ENCODE measurements around the gene OXA1L.

- no peak for TF ChIP-seq SUZ12 (IDR thresholded peaks at IDR 0.05; ENCODE audit: extremely low read depth, insufficient read depth, insufficient read length)
- TF ChIP-seq YY1 (IDR thresholded peaks at IDR 0.05; ENCODE audit: insufficient read depth, insufficient read length): no peak
These were observed 35.2 kb downstream of the OXA1L start for GRCh38 chr14:22801716-22802115.
